VCaP (cell line): ENCODE results near the gene NEFH.
"Not testable (repeated sequence)": the region's sequence is repeated elsewhere in the genome, so short reads cannot be mapped to it uniquely, and the experiment has no call there.

ENCODE experiments used
- H3K27ac ChIP-seq: fragments of 450-650 bp; 2 replicates; pipeline ENCODE4 v1.5.1; 2017
- TF ChIP-seq, protein P1 (sequence below): fragments of 450-650 bp; conservative IDR thresholded peaks from 2 replicates; pipeline ENCODE4 v1.5.1; 2017; ENCODE audit warnings: mild to moderate bottlenecking, moderate library complexity

The NEFH gene, protein sequence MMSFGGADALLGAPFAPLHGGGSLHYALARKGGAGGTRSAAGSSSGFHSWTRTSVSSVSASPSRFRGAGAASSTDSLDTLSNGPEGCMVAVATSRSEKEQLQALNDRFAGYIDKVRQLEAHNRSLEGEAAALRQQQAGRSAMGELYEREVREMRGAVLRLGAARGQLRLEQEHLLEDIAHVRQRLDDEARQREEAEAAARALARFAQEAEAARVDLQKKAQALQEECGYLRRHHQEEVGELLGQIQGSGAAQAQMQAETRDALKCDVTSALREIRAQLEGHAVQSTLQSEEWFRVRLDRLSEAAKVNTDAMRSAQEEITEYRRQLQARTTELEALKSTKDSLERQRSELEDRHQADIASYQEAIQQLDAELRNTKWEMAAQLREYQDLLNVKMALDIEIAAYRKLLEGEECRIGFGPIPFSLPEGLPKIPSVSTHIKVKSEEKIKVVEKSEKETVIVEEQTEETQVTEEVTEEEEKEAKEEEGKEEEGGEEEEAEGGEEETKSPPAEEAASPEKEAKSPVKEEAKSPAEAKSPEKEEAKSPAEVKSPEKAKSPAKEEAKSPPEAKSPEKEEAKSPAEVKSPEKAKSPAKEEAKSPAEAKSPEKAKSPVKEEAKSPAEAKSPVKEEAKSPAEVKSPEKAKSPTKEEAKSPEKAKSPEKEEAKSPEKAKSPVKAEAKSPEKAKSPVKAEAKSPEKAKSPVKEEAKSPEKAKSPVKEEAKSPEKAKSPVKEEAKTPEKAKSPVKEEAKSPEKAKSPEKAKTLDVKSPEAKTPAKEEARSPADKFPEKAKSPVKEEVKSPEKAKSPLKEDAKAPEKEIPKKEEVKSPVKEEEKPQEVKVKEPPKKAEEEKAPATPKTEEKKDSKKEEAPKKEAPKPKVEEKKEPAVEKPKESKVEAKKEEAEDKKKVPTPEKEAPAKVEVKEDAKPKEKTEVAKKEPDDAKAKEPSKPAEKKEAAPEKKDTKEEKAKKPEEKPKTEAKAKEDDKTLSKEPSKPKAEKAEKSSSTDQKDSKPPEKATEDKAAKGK

GRCh38 chr22:29479417-29480261 lies at the start of gene NEFH:
TSS of gene NEFH (plus strand) at chr22:29480218. CDS start at chr22:29480263, 45 bp downstream.
- H3K27ac ChIP-seq = peak within 1 kb of the TSS; percentile 46; the same call in 1 of the 2 replicates
- TF ChIP-seq, protein P1, sequence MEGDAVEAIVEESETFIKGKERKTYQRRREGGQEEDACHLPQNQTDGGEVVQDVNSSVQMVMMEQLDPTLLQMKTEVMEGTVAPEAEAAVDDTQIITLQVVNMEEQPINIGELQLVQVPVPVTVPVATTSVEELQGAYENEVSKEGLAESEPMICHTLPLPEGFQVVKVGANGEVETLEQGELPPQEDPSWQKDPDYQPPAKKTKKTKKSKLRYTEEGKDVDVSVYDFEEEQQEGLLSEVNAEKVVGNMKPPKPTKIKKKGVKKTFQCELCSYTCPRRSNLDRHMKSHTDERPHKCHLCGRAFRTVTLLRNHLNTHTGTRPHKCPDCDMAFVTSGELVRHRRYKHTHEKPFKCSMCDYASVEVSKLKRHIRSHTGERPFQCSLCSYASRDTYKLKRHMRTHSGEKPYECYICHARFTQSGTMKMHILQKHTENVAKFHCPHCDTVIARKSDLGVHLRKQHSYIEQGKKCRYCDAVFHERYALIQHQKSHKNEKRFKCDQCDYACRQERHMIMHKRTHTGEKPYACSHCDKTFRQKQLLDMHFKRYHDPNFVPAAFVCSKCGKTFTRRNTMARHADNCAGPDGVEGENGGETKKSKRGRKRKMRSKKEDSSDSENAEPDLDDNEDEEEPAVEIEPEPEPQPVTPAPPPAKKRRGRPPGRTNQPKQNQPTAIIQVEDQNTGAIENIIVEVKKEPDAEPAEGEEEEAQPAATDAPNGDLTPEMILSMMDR = no peak

DNA sequence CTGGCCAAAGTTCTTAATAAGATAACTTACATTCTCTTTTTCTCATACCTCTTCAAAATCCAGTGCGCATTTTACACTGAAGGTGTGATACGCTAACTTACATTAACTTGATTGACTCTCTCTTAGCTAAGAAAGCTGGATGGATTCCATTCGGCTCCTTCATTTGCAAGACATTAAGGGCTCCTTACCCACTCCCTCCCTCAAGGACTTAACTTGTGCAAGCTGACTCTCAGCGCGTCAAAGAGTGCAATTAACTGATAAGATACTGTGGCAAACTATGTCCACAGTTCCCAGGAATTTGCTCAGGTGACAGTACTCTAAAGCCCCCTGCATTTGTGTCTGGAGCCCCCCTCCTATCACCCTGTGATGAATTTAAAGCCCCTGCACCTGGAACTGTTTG lies 48.0 kb upstream of the NEFH start:
- TF ChIP-seq, protein P1 = no peak
- H3K27ac ChIP-seq = no peak overlapping the region

DNA sequence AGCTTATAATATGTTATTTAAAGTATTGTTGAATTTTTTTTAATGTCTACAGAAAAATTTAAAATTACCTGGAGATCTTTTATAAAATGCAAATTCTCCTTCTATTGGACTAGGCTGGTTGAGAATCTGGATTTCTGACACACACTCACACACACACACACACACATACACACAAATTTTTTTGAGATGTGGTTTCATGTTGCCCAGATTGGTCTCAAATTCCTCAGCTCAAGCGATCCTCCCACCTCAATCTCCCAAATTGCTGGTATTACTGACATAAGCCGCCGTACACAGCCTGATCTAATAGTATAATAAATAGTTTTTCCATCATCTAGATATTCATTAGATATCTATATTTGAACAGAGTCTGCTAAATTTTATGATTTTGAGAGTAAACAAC lies 46.2 kb upstream of the NEFH start:
- H3K27ac ChIP-seq = no peak overlapping the region
- TF ChIP-seq, protein P1 = no peak

DNA sequence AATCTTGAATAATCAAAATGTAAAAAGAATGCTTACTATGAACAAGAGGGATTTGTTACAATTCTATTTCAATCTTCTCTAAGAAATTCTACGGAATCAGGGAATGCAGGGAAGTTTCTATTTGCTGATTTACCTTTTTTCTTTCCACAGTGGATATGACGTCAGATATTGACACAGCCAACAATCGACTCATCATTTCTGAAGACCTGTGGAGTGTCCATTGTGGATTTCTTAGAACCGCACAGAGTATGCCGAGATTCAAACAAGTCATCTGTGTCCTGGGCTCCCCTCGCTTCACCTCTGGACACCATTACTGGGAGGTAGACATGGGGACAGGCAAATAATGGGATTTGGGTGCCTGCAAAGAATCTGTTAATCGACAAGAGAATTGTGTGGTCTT lies 45.7 kb upstream of the NEFH start:
- TF ChIP-seq, protein P1 = no peak
- no peak overlapping the region for H3K27ac ChIP-seq

DNA sequence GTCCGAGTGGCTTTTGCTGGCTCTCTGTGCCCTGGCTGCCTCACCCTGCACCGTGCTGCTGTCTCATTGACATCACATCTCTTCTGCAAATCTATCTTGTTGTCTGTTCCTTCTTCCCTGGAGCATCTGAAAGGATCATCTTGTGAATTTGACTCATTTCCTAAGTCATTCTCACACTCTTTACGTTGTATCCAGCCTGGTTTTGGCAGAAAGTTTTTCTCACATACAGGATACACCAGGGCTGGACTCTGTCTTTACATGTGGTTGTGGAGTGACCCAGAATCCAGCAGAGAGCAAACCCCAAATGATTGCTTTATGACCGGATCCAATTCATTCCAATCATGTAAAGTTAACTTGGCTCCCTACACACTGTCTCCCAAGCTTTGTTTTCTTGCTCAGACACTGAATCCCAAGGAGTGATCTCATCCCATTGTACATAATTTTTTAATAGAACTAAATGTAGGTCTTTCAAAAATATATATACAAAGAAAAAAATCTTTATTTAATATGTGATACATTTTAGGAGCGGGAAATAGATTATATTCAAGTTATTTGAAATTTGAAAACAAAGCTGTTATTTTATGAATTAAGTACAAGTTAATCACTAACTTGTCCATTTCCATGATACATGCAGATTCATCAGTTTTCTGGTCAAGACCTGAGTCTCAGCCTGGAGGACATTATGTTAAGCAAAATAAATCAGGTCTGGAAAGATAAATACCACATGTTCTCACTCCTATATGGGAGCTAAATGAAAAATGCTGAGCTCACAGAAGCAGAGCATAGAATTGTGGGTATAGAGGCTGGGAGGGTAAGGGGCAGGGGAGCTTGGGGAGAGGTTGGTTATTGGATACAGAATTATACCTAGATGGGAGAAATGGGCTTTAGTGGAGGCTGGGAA lies 44.5 kb upstream of the NEFH start:
- TF ChIP-seq, protein P1 = no peak
- H3K27ac ChIP-seq = no peak overlapping the region

DNA sequence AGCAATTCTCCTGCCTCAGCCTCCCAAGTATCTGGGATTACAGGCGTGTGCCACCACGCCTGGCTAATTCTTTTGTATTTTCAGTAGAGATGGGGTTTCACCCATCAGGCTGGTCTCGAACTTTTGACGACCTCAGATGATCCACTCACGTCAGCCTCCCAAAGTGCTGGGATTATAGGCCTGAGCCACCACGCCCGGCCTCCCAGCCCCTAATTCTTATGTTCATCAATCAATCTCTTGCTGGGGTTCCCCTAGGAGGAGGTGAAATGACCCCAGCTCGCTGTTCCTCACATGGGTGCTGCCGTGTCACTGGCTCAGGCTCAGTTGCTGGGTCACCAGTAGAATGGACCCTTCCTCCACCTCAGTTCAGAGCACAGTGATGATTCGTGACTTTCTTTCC lies 41.7 kb upstream of the NEFH start, which contains the start of gene RFPL1:
Gene RFPL1 (plus strand): TSS at position 301 of the 400 bp plus-strand sequence.
- H3K27ac ChIP-seq = not testable (repeated sequence)

- TF ChIP-seq, protein P1 = no peak
- H3K27ac ChIP-seq = no peak overlapping the region
Measured at GRCh38 chr22:29442976-29443375, 37.0 kb upstream of the NEFH start.
